HepG2 (cell line): ENCODE results near the gene RIF1. TPM values are rescaled to one million over a fixed set of nuclear protein-coding genes. Genes with fewer than 3 reads are reported as not detected.

Source experiments
- ATAC-seq: fragments of 200-7000 bp; cut with Tn5 transposase; 3 replicates; pipeline ENCODE4 v1.9.1; 2020; ENCODE audit warnings: mild to moderate bottlenecking, moderate library complexity
- BruUV-seq: library from RNA; stranded (reverse); fragments of 400-500 nt; replicated peaks from 2 replicates; lab custom pipeline; 2021; lab: Mats Ljungman, UMichigan
- CTCF ChIA-PET: fragments of 300-600 bp; formaldehyde crosslinking; extraction: SDS; loops from one replicate; lab custom pipeline; 2021; ENCODE audit warnings: low total read pairs, inconsistent platforms, low intra/inter-chr PET ratio; lab: Yijun Ruan, JAX
- POLR2A ChIA-PET: fragments of 350-600 bp; sonication (Branson Sonifier 250); formaldehyde crosslinking; loops from one replicate; lab custom pipeline; 2020; ENCODE audit warnings: antibody characterized with exemption, inconsistent platforms; lab: Yijun Ruan, JAX
- DNase-seq: peaks from one replicate; pipeline ENCODE4 v3.0.0-alpha.2; 2015; ENCODE audit warnings: low spot score
- FAIRE-seq: peaks from 3 replicates; lab custom pipeline; 2011; peaks lifted over from hg19 to GRCh38; lab: Jason Lieb, UNC
- H2AFZ ChIP-seq: one replicate; pipeline ENCODE4 v1.6.1; 2011; ENCODE audit warnings: low read length, inconsistent platforms
- H3K27ac ChIP-seq: fragments of 300-600 bp; 3 replicates; pipeline ENCODE4 v1.8.0; 2011; ENCODE audit warnings: mixed run types, mild to moderate bottlenecking, mixed read lengths, low read length, inconsistent platforms; ENCODE audit not compliant: insufficient read depth; ENCODE audit errors: extremely low read length
- H3K27me3 ChIP-seq, 2 experiments: fragments of 200-600 bp in 1 of 2; 2 replicates in 1 of 2; 3 replicates in 1 of 2; pipeline versions ENCODE4 v1.6.0 to v1.8.0; 2011; ENCODE audit warnings: low read length in 2 of 2, mild to moderate bottlenecking in 2 of 2, moderate library complexity in 2 of 2, inconsistent platforms in 1 of 2; ENCODE audit not compliant: insufficient read depth in 2 of 2, control insufficient read depth in 1 of 2
- H3K36me3 ChIP-seq, 2 experiments: fragments of 200-600 bp in 1 of 2; replicated peaks in 1 of 2; 2 replicates in 1 of 2; 3 replicates in 1 of 2; pipeline versions ENCODE4 v1.5.1 to v1.8.0; 2011; ENCODE audit warnings: low read length in 2 of 2, inconsistent platforms in 1 of 2; ENCODE audit not compliant: insufficient read depth in 2 of 2, control insufficient read depth in 1 of 2
- H3K4me1 ChIP-seq: 2 replicates; pipeline ENCODE4 v1.5.1; 2012; ENCODE audit warnings: low read length, inconsistent platforms; ENCODE audit not compliant: insufficient read depth
- H3K4me2 ChIP-seq: 2 replicates; pipeline ENCODE4 v1.6.0; 2011; ENCODE audit warnings: low read depth, low read length, inconsistent platforms
- H3K4me3 ChIP-seq, 3 experiments: fragments of 200-600 bp in 1 of 3; sonication (generic), shearing (Covaris generic) in 1 of 3; replicated peaks in 1 of 3; 2 replicates each; pipeline ENCODE4 v1.5.1; 2011 to 2016; ENCODE audit warnings: low read length in 3 of 3, inconsistent platforms in 2 of 3, low read depth in 2 of 3, mild to moderate bottlenecking in 2 of 3, control low read depth in 1 of 3, mixed read lengths in 1 of 3; ENCODE audit not compliant: insufficient read depth in 1 of 3
- H3K79me2 ChIP-seq: one replicate; pipeline ENCODE4 v1.6.1; 2011; ENCODE audit warnings: low read length, inconsistent platforms; ENCODE audit not compliant: insufficient read depth
- H3K9ac ChIP-seq: 2 replicates; pipeline ENCODE4 v1.6.0; 2011; ENCODE audit warnings: mild to moderate bottlenecking, low read depth, low read length, inconsistent platforms; ENCODE audit not compliant: insufficient read depth
- H3K9me3 ChIP-seq: 2 replicates; pipeline ENCODE4 v1.5.1; 2012; ENCODE audit warnings: mild to moderate bottlenecking, low read length
- H4K20me1 ChIP-seq: 2 replicates; pipeline ENCODE4 v1.6.0; 2011; ENCODE audit warnings: inconsistent platforms, mild to moderate bottlenecking, low read length, moderate library complexity; ENCODE audit not compliant: insufficient read depth
- AHR ChIP-seq: IDR thresholded peaks from 2 replicates; pipeline ENCODE4 v1.6.1; 2018; ENCODE audit warnings: missing genetic modification reagents, missing compliant biosample characterization
- CEBPB ChIP-seq: IDR thresholded peaks from 2 replicates; pipeline ENCODE4 v1.6.1; 2011; ENCODE audit warnings: low read depth, low read length, improper control_type of control experiment, borderline replicate concordance
- ESRRA ChIP-seq: sonication (generic); formaldehyde crosslinking; IDR thresholded peaks from 2 replicates; pipeline ENCODE4 v1.5.1; 2020; ENCODE audit warnings: mild to moderate bottlenecking, low read depth, missing genetic modification reagents
- GABPB1 ChIP-seq: IDR thresholded peaks from 2 replicates; pipeline ENCODE4 v1.6.1; 2016; ENCODE audit warnings: mild to moderate bottlenecking, missing genetic modification reagents, moderate library complexity, missing compliant biosample characterization
- GATA4 ChIP-seq: sonication (generic); IDR thresholded peaks from 2 replicates; pipeline ENCODE4 v1.6.1; 2016; ENCODE audit warnings: antibody characterized with exemption, low read depth, borderline replicate concordance
- HMGXB4 ChIP-seq, 2 experiments: sonication (generic) in 1 of 2; formaldehyde crosslinking in 1 of 2; IDR thresholded peaks; 2 replicates each; pipeline versions ENCODE4 v1.4.0 to v1.6.1; 2018 to 2020; ENCODE audit warnings: missing genetic modification reagents in 2 of 2, borderline replicate concordance in 1 of 2, low read depth in 1 of 2, mild to moderate bottlenecking in 1 of 2, missing biosample characterization in 1 of 2
- ISX ChIP-seq: sonication (generic); formaldehyde crosslinking; conservative IDR thresholded peaks from 2 replicates; pipeline ENCODE4 v1.5.0; 2020; ENCODE audit warnings: missing genetic modification reagents
- MIER2 ChIP-seq: IDR thresholded peaks from 2 replicates; pipeline ENCODE4 v1.6.1; 2016; ENCODE audit warnings: missing biosample characterization, missing genetic modification reagents
- SMARCC2 ChIP-seq: fragments of 450-650 bp; IDR thresholded peaks from 2 replicates; pipeline ENCODE4 v1.6.1; 2017; ENCODE audit warnings: antibody characterized with exemption, mild to moderate bottlenecking
- TAF1 ChIP-seq: sonication (generic); formaldehyde crosslinking; IDR thresholded peaks from 2 replicates; pipeline ENCODE4 v1.4.0; 2020; ENCODE audit warnings: missing genetic modification reagents
- ZBTB26 ChIP-seq: IDR thresholded peaks from 2 replicates; pipeline ENCODE4 v1.6.1; 2016; ENCODE audit warnings: missing compliant biosample characterization, missing genetic modification reagents, borderline replicate concordance
- ZNF281 ChIP-seq: sonication (generic); formaldehyde crosslinking; IDR thresholded peaks from 2 replicates; pipeline ENCODE4 v1.4.0; 2020; ENCODE audit warnings: missing genetic modification reagents, borderline replicate concordance
- ZNF616 ChIP-seq: sonication (generic); formaldehyde crosslinking; IDR thresholded peaks from 2 replicates; pipeline ENCODE4 v1.5.0; 2020; ENCODE audit warnings: low read depth, mild to moderate bottlenecking, missing genetic modification reagents
- ZNF660 ChIP-seq: sonication (generic); formaldehyde crosslinking; IDR thresholded peaks from 2 replicates; pipeline ENCODE4 v1.5.1; 2020; ENCODE audit warnings: mild to moderate bottlenecking, low read depth, missing genetic modification reagents, borderline replicate concordance
- WGBS: methylation state at CpG from one replicate; pipeline ENCODE4 v1.1.6; 2017; ENCODE audit warnings: low lambda C conversion rate; 5-methylcytosine and 5-hydroxymethylcytosine counted together
- in situ Hi-C: cut with HindIII; loops from 2 replicates; pipeline ENCODE4 v1.10.0; 2017; ENCODE audit warnings: low pct_unique_long_range_greater_than_20kb; ENCODE audit not compliant: extremely low pct_ligation_motif_present
- intact Hi-C: fragments of 100-400 bp; cut with micrococcal nuclease; formaldehyde crosslinking; loops from one replicate; pipeline ENCODE4 v1.10.0; 2022; ENCODE audit not compliant: unreplicated experiment
- polyA plus RNA-seq, 8 experiments: library from polyadenylated mRNA; depleted of rRNA in 3 of 8; stranded (reverse) in 7 of 8; unstranded in 1 of 8; fragments of >200 nt; fragmentation: Illumina TruSeq in 4 of 8; extraction: Trizol in 4 of 8; gene quantifications; 2 replicates each; pipeline versions ENCODE4 v1.2.1 to v1.2.3, GENCODE V29; 2011 to 2016; ENCODE audit warnings: low read depth in 4 of 8, missing spikeins in 1 of 8, mixed read lengths in 1 of 8; ENCODE audit not compliant: insufficient read depth in 1 of 8
- total RNA-seq, 5 experiments: library from RNA; depleted of rRNA; stranded (reverse); fragments of >200 nt; fragmentation: Illumina TruSeq; extraction: Trizol; gene quantifications; 2 replicates each; pipeline ENCODE4 v1.2.3, GENCODE V29; 2016; ENCODE audit warnings: low read depth in 1 of 5

Gene RIF1
- total and polyA plus RNA-seq, 2 of the 13 experiments (the other 11 are each of a cell fraction or from before 2014, with no cell fraction given) = 12.1 to 73.6 TPM

GRCh38 chr2:151491496-151491895 lies 81.8 kb downstream of the RIF1 start:
- BruUV-seq = no TSS peak
- in situ Hi-C loops (no loop called here), intact Hi-C loops (no loop called here)
- ChIA-PET CTCF (no interaction called here), POLR2A (no interaction called here)
- ATAC-seq (no peak), DNase-seq (no peak), FAIRE-seq (no peak)
- H3K9me3 ChIP-seq = no peaks in the 10 kb centered on the region
- no peaks in the 10 kb centered on the region for H4K20me1 ChIP-seq
- H3K36me3 ChIP-seq = no peaks in the 10 kb centered on the region
- TF ChIP-seq ESRRA (CRISPR knock-in tag) (no peak), GABPB1 (no peak), TAF1 (CRISPR knock-in tag) (no peak), ZNF660 (CRISPR knock-in tag) (no peak), ZNF616 (CRISPR knock-in tag) (no peak), AHR (CRISPR knock-in tag) (no peak)
- peaks cover 4% of the 10 kb centered on the region; the same call in 1 of the 2 replicates for H3K4me1 ChIP-seq
- H3K27ac ChIP-seq = no peak overlapping the region
- WGBS = 97% methylated on average over 4 of the region's 4 CpGs
- no peak overlapping the region for H3K4me3 ChIP-seq
- no peak overlapping the region for H2AFZ ChIP-seq
- H3K4me2 ChIP-seq = no peak overlapping the region
- no peaks in the 10 kb centered on the region for H3K27me3 ChIP-seq
- no peaks in the 10 kb centered on the region for H3K79me2 ChIP-seq
- no peak overlapping the region for H3K9ac ChIP-seq

DNA sequence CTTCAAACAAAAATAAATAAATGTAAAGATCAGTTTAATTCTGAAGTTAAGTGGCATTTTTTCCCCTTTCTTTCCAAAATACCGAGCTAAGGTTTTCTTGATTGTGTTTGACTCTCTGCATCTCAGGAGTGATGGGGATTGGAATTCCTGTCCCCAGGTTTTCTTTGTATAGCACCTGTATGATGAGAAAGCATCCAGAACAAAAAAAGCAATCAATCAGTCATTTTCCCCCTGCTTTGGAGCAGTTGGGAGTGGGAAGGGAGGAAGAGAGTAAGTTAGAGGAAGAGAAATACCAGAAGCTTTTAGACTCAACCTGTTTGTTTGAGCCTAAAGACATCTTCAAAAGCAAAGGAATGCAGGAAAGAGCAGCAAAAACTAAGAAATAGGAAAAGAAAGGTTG lies 88.5 kb downstream of the RIF1 start:
- H3K4me1 ChIP-seq = no peaks in the 10 kb centered on the region
- no peak for ATAC-seq
- CTCF ChIA-PET = no interaction called here
- TF ChIP-seq ISX (CRISPR knock-in tag) = no peak
- TF ChIP-seq ZBTB26 (CRISPR knock-in tag) = no peak
- TF ChIP-seq GATA4 = no peak
- TF ChIP-seq MIER2 (CRISPR knock-in tag) = no peak
- no peak for TF ChIP-seq SMARCC2
- no peak for TF ChIP-seq ZNF281 (CRISPR knock-in tag)
- no peak for TF ChIP-seq CEBPB
- TF ChIP-seq HMGXB4 (CRISPR knock-in tag; IDR thresholded peaks at IDR 0.05; ENCODE audit: borderline replicate concordance in 1 of 2, low read depth in 1 of 2) = no peak

More for the DNA sequence above, 88.5 kb downstream of the RIF1 start:
- no peak overlapping the region for H3K4me2 ChIP-seq
- DNase-seq (no peak), FAIRE-seq (no peak)
- WGBS = 86% methylated on average over 1 of the region's 1 CpG
- H3K79me2 ChIP-seq = no peaks in the 10 kb centered on the region
- H3K4me3 ChIP-seq = no peak overlapping the region
- H4K20me1 ChIP-seq = no peaks in the 10 kb centered on the region
- H3K9ac ChIP-seq = no peak overlapping the region
- no peaks in the 10 kb centered on the region for H3K36me3 ChIP-seq
- no peaks in the 10 kb centered on the region for H3K27me3 ChIP-seq
- POLR2A ChIA-PET = no interaction called here
- intact Hi-C loops (no loop called here), in situ Hi-C loops (no loop called here)
- H2AFZ ChIP-seq = no peak overlapping the region
- no peaks in the 10 kb centered on the region for H3K9me3 ChIP-seq
- no peak overlapping the region for H3K27ac ChIP-seq
- BruUV-seq = no TSS peak
